Testis (tissue), 2 donors: ENCODE measurements around the gene MACROD1.

ENCODE experiments used
- CTCF ChIP-seq, 3 experiments: fragments of 450-650 bp in 2 of 3; fragments of 200-600 bp in 1 of 3; sonication (generic) in 1 of 3; IDR thresholded peaks; one replicate each; pipeline ENCODE4 v1.5.1; 2016 to 2019; ENCODE audit warnings: antibody characterized with exemption in 3 of 3, mild to moderate bottlenecking in 2 of 3, moderate library complexity in 1 of 3
- POLR2A ChIP-seq: fragments of 450-650 bp; IDR thresholded peaks from one replicate; pipeline ENCODE4 v1.6.1; 2017; ENCODE audit warnings: antibody characterized with exemption, mild to moderate bottlenecking, moderate library complexity

- TF ChIP-seq POLR2A, result no peak
- no peak for TF ChIP-seq CTCF (IDR thresholded peaks at IDR 0.05)
These were observed 148.0 kb downstream of the MACROD1 start for GRCh38 chr11:64017945-64018224.
